HUES6 (cell line): ENCODE results near the gene DEAF1.

Experiments used
- H3K27ac ChIP-seq: 2 replicates; pipeline ENCODE4 v1.7.0; 2013; ENCODE audit warnings: low read depth, mild to moderate bottlenecking, low read length, inconsistent platforms
- H3K27me3 ChIP-seq: 2 replicates; pipeline ENCODE4 v1.6.1; 2013; ENCODE audit warnings: low read length; ENCODE audit not compliant: control insufficient read depth, insufficient read depth
- H3K36me3 ChIP-seq: 2 replicates; pipeline ENCODE4 v1.6.1; 2013; ENCODE audit warnings: low read length; ENCODE audit not compliant: control insufficient read depth, insufficient read depth
- H3K4me1 ChIP-seq: 2 replicates; pipeline ENCODE4 v1.6.1; 2013; ENCODE audit warnings: low read length; ENCODE audit not compliant: control insufficient read depth, insufficient read depth
- H3K4me3 ChIP-seq: 2 replicates; pipeline ENCODE4 v1.5.1; 2013; ENCODE audit warnings: low read depth, low read length
- H3K9ac ChIP-seq: one replicate; pipeline ENCODE4 v1.6.1; 2013; ENCODE audit warnings: mild to moderate bottlenecking, low read length
- H3K9me3 ChIP-seq: 2 replicates; pipeline ENCODE4 v1.6.1; 2013; ENCODE audit warnings: low read depth, low read length; ENCODE audit not compliant: control insufficient read depth, insufficient read depth

The DEAF1 gene

DNA sequence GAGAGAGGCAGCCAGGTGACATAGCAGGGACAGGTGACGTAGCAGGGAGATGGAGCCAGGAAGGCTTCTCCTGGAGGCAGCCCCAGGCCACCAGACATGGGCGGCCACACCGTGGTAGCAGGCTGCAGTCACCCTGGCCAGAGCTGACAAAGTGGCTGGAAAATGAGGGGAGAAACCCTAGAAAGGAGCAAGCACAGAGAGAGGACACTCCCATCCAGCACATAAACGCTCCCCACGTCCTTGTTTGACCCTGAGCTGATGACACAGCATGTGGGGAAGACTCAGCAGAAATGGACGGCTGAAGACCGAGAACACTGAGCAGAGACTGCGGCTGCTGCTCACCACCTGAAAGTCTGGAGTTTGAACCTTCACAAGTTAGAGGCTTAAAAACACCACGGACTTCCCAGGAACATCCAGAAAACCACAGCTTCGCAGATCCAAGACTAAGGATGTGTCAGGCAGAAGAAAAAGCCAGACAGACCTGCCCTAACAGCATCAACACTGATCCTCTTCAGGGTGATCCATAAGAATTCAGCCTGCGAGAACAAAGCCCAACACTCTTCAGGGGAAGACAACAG, 29.2 kb downstream of the DEAF1 start:
- H3K36me3 ChIP-seq, result peaks cover 30% of the 10 kb centered on the region
- H3K27me3 ChIP-seq, result no peaks in the 10 kb centered on the region
- H3K4me3 ChIP-seq, result no peak overlapping the region
- H3K9ac ChIP-seq, result no peak overlapping the region
- H3K27ac ChIP-seq, result no peak overlapping the region
- H3K9me3 ChIP-seq, result no peaks in the 10 kb centered on the region
- H3K4me1 ChIP-seq, result no peaks in the 10 kb centered on the region

DNA sequence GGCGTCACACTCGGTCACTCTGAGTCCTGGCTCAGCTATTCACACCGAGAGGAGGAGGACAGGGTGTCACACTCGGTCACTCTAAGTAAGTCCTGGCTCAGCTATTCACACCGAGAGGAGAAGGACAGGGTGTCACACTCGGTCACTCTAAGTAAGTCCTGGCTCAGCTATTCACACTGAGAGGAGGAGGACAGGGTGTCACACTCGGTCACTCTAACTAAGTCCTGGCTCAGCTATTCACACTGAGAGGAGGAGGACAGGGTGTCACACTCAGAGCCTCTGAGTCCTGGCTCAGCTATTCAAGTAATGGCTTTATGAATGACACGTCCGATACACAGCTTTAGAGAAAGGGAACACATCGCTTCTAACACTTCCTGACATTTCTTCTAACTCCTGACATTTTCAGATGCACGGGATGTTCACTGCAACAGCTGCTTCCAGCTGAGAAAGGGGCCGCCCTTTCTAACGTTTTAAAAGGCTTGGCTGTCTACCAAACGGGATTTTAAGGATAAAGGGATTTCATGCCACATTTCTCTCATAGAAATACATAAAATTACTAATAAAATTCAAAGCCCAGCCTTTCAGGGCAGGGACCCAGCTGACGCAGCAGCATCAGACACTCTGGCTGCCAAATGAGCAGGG, 29.8 kb downstream of the DEAF1 start:
- Histone ChIP-seq H3K36me3 (peaks cover 36% of the 10 kb centered on the region), H3K9ac (no peak overlapping the region)

DNA sequence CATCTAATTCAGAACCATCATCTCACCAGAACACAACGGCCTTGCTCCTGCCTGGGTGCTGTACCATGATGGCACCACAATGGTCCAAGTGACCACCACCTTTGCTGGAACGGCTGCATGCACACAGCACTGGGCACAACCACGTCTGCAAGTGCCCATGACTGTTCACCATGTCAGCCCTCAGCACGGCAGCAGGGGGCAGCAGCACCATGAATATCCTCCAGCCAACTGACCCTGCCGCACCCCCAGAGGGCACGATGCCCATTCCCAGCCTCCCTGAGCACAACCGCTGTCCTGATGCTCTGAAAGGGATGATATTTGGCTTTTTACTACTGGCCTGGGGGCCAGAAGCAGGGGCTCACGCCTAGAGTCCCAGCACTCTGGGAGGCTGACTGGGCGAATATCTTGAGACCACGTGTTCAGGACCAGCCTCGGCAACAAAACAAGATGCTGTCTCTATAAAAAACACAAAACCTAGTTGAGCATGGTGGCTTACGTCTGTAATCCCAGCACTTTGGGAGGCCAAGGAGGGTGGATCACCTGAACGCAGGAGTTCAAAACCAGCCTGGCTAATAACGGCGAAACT, 32.2 kb downstream of the DEAF1 start:
- peaks cover 47% of the 10 kb centered on the region for H3K36me3 ChIP-seq
- no peaks in the 10 kb centered on the region for H3K27me3 ChIP-seq
- no peak overlapping the region for H3K4me3 ChIP-seq
- no peak overlapping the region for H3K27ac ChIP-seq
- no peak overlapping the region for H3K9ac ChIP-seq
- H3K9me3 ChIP-seq, result no peaks in the 10 kb centered on the region
- H3K4me1 ChIP-seq, result no peaks in the 10 kb centered on the region

More for the DNA sequence above, 29.8 kb downstream of the DEAF1 start:
- Histone ChIP-seq H3K9me3 (no peaks in the 10 kb centered on the region), H3K4me1 (no peaks in the 10 kb centered on the region), H3K4me3 (no peak overlapping the region), H3K27me3 (no peaks in the 10 kb centered on the region), H3K27ac (no peak overlapping the region)

DNA sequence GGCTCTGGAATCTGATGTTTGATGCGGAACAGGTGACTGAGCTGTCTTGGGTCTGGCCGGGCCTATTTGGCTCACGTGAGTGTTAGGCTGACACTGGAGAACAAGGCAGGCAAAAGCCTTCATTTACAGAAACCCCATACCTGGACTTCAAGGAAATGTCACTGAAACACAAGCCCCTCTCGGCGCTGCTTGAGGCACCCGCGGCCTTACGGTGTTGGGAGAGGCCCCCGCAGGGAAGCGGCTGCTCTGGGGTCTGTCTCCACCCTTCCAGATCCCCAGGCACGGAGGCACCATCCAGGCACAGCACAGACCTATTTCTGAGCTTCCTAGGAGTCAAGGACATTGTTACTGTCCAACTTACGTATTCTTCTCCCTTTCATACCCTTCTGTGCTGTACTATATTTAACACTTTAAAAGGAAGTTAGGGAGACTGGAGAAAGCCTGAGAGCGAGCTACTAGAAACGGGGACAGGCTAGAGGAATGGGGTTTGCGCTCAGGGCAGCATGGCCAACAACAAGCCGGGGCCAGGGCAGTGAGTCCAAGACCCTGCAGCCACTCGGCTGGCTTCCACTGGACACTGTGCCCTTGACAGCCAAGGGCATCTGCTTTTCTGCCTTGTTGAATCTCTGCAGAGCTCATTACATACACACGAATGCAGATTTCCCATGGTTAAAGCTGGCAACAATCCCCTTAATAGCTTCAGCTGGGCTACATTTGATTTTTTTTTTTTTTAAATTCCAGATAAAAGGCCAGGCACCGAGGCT, 34.2 kb downstream of the DEAF1 start:
- H3K27me3 ChIP-seq, result no peaks in the 10 kb centered on the region
- H3K27ac ChIP-seq, result no peak overlapping the region

DNA sequence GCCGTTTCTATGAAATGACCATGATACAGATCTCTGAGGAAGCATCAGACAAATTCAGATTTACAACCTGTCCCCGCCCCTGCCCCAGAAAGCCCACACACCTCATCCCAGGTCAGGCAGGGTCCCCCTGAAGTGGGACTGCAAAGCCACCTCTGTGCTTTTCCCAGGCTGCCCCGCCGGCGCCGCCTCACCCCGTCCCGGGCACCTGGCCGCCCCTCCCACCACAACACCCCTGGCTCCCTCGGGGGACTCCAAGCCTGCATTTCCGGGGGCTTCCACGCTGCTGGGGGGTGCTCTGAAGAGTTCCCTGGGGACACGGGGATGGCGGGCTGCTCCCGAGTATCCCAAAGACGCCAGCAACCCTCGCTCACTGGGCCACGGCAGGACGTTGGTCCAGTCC, 34.7 kb downstream of the DEAF1 start:
- Histone ChIP-seq H3K9ac (no peak overlapping the region), H3K9me3 (no peaks in the 10 kb centered on the region), H3K4me3 (no peak overlapping the region), H3K36me3 (peaks cover 37% of the 10 kb centered on the region), H3K4me1 (no peaks in the 10 kb centered on the region), H3K27ac (no peak overlapping the region), H3K27me3 (no peaks in the 10 kb centered on the region)

More for the DNA sequence above, 34.2 kb downstream of the DEAF1 start:
- H3K36me3 ChIP-seq, result peaks cover 42% of the 10 kb centered on the region
- no peaks in the 10 kb centered on the region for H3K4me1 ChIP-seq
- H3K4me3 ChIP-seq, result no peak overlapping the region
- H3K9me3 ChIP-seq, result no peaks in the 10 kb centered on the region
- no peak overlapping the region for H3K9ac ChIP-seq

DNA sequence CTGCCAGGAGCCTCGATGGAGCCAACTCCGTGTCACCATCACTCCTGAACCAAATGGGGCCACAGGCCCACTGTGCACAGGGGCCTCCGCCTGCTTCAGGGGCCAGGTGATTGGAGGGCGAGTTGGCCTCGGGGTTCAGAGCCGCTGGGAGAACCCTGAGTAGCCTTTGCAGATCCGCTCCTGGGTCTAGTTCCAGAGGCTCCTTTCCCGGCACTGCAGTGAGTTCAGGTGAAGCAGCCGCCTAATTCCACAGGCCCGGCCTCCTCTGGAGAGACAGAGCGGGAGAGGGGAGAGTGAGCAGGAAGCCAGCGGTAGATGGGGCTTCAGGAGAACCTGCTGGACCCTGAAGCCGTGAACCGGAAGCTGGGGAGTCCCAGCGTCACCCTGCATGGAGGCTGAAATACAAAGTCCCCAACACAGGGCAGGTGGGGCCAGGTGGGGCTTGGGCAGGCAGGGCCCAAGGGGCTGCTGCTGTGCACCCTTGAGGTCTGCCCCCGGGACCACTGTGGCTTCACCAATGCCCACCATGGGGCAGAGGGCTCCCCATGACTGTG, 35.4 kb downstream of the DEAF1 start:
- H3K4me1 ChIP-seq, result no peaks in the 10 kb centered on the region
- no peak overlapping the region for H3K4me3 ChIP-seq
- peaks cover 37% of the 10 kb centered on the region for H3K36me3 ChIP-seq
- H3K9me3 ChIP-seq, result no peaks in the 10 kb centered on the region
- no peak overlapping the region for H3K9ac ChIP-seq
- H3K27me3 ChIP-seq, result no peaks in the 10 kb centered on the region
- no peak overlapping the region for H3K27ac ChIP-seq

DNA sequence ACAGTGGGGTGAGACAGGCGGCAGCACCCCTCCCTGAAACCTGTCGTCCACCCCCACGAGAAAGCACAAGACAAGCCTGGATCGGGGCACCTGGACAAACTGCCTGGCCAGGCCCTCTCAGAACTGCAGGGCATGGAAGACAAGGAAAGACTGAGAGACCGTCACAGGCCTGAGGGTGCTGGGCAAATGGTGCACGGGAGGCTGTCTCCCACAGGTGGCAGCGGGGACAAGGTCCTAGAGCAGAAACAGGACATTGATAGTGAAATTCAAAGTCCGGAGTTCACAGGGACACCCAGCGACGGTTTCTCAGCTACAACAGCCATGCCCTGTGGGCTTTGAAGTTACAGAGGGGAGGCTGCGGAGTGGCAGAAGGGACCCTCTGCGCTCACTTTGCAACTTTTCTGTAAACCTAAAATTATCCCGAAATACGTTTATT, 37.3 kb downstream of the DEAF1 start:
- no peaks in the 10 kb centered on the region for H3K9me3 ChIP-seq
- peaks cover 36% of the 10 kb centered on the region for H3K36me3 ChIP-seq
- H3K4me1 ChIP-seq, result no peaks in the 10 kb centered on the region
- no peak overlapping the region for H3K27ac ChIP-seq
- H3K4me3 ChIP-seq, result no peak overlapping the region
- no peak overlapping the region for H3K9ac ChIP-seq
- no peaks in the 10 kb centered on the region for H3K27me3 ChIP-seq

DNA sequence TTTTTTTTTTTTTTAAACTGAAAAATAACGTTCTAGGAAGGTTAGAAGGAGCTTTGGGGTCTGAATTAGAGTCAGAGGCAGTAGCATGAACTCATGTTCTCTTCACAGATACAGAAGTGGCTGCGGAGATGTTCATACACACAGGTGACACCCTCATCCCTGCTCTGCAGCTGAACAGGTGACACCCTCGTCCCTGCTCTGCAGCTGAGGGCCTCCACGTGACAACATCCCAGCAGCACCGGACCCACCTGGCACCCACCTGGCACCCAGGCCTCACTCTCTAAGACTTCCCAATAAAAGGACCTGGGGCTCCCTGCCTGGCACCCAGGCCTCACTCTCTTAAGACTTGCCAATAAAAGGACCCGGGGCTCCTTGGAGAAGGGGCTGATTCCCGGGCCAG, 38.2 kb downstream of the DEAF1 start:
- Histone ChIP-seq H3K36me3 (peaks cover 36% of the 10 kb centered on the region), H3K9ac (no peak overlapping the region), H3K27ac (no peak overlapping the region), H3K27me3 (no peaks in the 10 kb centered on the region), H3K9me3 (no peaks in the 10 kb centered on the region), H3K4me1 (no peaks in the 10 kb centered on the region), H3K4me3 (no peak overlapping the region)

DNA sequence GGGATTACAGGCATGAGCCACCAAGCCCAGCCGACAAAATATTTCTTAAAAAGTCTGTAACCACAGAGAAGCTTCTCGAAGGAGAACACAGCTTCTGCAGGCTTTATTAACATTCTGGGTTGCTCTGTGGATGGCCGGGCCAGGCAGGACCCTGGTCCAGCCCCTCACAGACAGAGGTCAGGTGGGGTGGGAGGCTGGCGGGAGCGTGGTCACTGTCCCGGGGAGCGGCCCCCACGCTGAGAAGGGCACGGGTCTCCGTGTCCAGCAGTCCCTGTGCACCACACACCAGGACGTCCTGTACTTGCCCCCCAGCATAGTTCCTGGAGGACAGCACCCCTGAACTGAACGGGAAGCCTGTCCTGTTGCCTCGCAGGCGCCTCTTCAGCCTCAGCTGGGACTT, 38.6 kb downstream of the DEAF1 start:
- Histone ChIP-seq H3K9me3 (no peaks in the 10 kb centered on the region), H3K4me3 (no peak overlapping the region), H3K36me3 (peaks cover 36% of the 10 kb centered on the region), H3K27ac (no peak overlapping the region), H3K9ac (no peak overlapping the region), H3K27me3 (no peaks in the 10 kb centered on the region), H3K4me1 (no peaks in the 10 kb centered on the region)

DNA sequence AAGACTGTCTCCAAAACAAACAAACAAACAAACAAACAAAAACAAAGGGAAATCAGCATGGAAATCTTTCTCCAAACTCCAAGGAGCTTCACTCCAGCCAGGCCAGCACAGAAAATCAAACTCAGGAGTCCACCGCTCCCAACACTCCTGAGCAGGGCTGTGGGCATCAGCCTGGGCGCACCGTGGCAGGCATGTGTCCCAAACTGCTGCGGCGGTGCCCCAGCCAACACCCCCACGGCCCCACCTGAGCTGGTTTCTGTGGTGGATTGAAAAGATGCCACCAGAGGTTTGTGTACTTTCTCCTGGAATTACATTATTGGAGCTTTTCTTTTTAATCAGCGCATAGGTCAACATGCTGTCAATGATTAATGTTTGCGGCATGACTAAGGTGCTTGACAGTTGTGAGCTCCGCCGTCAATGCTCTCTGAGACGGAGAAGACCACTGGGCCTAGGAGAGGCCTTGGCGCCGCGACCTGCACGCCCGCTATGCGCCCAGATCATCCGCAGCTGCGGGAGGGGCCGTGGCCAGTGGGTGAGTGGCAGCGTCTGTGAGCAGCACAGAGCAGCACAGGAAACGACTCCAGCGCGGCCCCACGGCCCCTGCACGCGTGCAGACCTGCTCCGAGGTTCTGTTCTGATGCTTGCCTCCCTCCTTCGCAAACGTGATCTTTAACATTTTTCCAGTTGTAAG, 39.8 kb downstream of the DEAF1 start:
- Histone ChIP-seq H3K36me3 (peaks cover 26% of the 10 kb centered on the region), H3K27ac (no peak overlapping the region), H3K4me3 (no peak overlapping the region), H3K9ac (no peak overlapping the region), H3K9me3 (no peaks in the 10 kb centered on the region), H3K4me1 (no peaks in the 10 kb centered on the region), H3K27me3 (no peaks in the 10 kb centered on the region)
